Adipocyte (in vitro differentiated cells): ENCODE results near the gene ANLN.
"Not testable (repeated sequence)": the region's sequence is repeated elsewhere in the genome, so short reads cannot be mapped to it uniquely, and the experiment has no call there.

Source experiments
- DNase-seq: peaks from one replicate; pipeline ENCODE4 v3.0.0-alpha.2; 2015; ENCODE audit warnings: low read depth
- H3K27me3 ChIP-seq: replicated peaks from 2 replicates; pipeline ENCODE4 v1.7.0; 2013; ENCODE audit warnings: mild to moderate bottlenecking, low read length, moderate library complexity; ENCODE audit not compliant: control insufficient read depth, insufficient read depth
- H3K36me3 ChIP-seq: 2 replicates; pipeline ENCODE4 v1.7.0; 2013; ENCODE audit warnings: low read length, mild to moderate bottlenecking, moderate library complexity; ENCODE audit not compliant: control insufficient read depth, insufficient read depth, severe bottlenecking
- H3K4me1 ChIP-seq: 2 replicates; pipeline ENCODE4 v1.7.0; 2013; ENCODE audit warnings: mild to moderate bottlenecking, low read length, moderate library complexity; ENCODE audit not compliant: control insufficient read depth, insufficient read depth
- H3K4me3 ChIP-seq: 2 replicates; pipeline ENCODE4 v1.7.0; 2013; ENCODE audit warnings: mild to moderate bottlenecking, low read length, moderate library complexity
- H3K9ac ChIP-seq: 2 replicates; pipeline ENCODE4 v1.7.0; 2013; ENCODE audit warnings: mild to moderate bottlenecking, low read length, moderate library complexity
- H3K9me3 ChIP-seq: 2 replicates; pipeline ENCODE4 v1.7.0; 2013; ENCODE audit warnings: mild to moderate bottlenecking, low read length, moderate library complexity; ENCODE audit not compliant: control insufficient read depth

ANLN gene

GRCh38 chr7:36453769-36454168 is 64.1 kb downstream of the ANLN start:
- Histone ChIP-seq H3K36me3 (no peaks in the 10 kb centered on the region), H3K4me3 (no peak overlapping the region), H3K4me1 (no peaks in the 10 kb centered on the region), H3K9ac (no peak overlapping the region), H3K27me3 (no peaks in the 10 kb centered on the region), H3K9me3 (no peaks in the 10 kb centered on the region)
- no peak for DNase-seq

GRCh38 chr7:36455646-36456045 is 66.0 kb downstream of the ANLN start:
- no peaks in the 10 kb centered on the region for H3K4me1 ChIP-seq
- no peak overlapping the region for H3K9ac ChIP-seq
- H3K4me3 ChIP-seq: no peak overlapping the region
- DNase-seq: no peak
- H3K27me3 ChIP-seq: no peaks in the 10 kb centered on the region
- H3K36me3 ChIP-seq: no peaks in the 10 kb centered on the region
- H3K9me3 ChIP-seq: no peaks in the 10 kb centered on the region

- no peaks in the 10 kb centered on the region for H3K36me3 ChIP-seq
- H3K9me3 ChIP-seq: no peaks in the 10 kb centered on the region
- H3K9ac ChIP-seq: no peak overlapping the region
- no peak overlapping the region for H3K4me3 ChIP-seq
- no peaks in the 10 kb centered on the region for H3K27me3 ChIP-seq
- H3K4me1 ChIP-seq: no peaks in the 10 kb centered on the region
- no peak for DNase-seq
Measured at GRCh38 chr7:36456138-36456537, 66.5 kb downstream of the ANLN start.

- Histone ChIP-seq H3K9ac (no peak overlapping the region), H3K9me3 (no peaks in the 10 kb centered on the region), H3K27me3 (no peaks in the 10 kb centered on the region), H3K4me1 (no peaks in the 10 kb centered on the region), H3K4me3 (no peak overlapping the region), H3K36me3 (no peaks in the 10 kb centered on the region)
- DNase-seq: no peak
Measured at GRCh38 chr7:36456548-36456947, 66.9 kb downstream of the ANLN start.

GRCh38 chr7:36459236-36459960 is 69.7 kb downstream of the ANLN start:
- DNase-seq: no peak
- Histone ChIP-seq H3K4me1 (no peaks in the 10 kb centered on the region), H3K9me3 (no peaks in the 10 kb centered on the region), H3K27me3 (peaks cover 6% of the 10 kb centered on the region), H3K4me3 (no peak overlapping the region), H3K9ac (no peak overlapping the region), H3K36me3 (no peaks in the 10 kb centered on the region)

- no peak for DNase-seq
- Histone ChIP-seq H3K9me3 (no peaks in the 10 kb centered on the region), H3K4me1 (no peaks in the 10 kb centered on the region), H3K27me3 (peaks cover 6% of the 10 kb centered on the region), H3K4me3 (no peak overlapping the region), H3K36me3 (no peaks in the 10 kb centered on the region), H3K9ac (no peak overlapping the region)
Measured at GRCh38 chr7:36460811-36461429, 71.3 kb downstream of the ANLN start.

GRCh38 chr7:36462551-36463137 is 73.0 kb downstream of the ANLN start:
- Histone ChIP-seq H3K4me3 (no peak overlapping the region), H3K9ac (no peak overlapping the region), H3K4me1 (no peaks in the 10 kb centered on the region), H3K36me3 (no peaks in the 10 kb centered on the region), H3K9me3 (no peaks in the 10 kb centered on the region), H3K27me3 (peaks cover 6% of the 10 kb centered on the region)
- no peak for DNase-seq

- no peaks in the 10 kb centered on the region for H3K9me3 ChIP-seq
- H3K4me1 ChIP-seq: no peaks in the 10 kb centered on the region
- peaks cover 6% of the 10 kb centered on the region for H3K27me3 ChIP-seq
- no peak overlapping the region for H3K9ac ChIP-seq
- DNase-seq: no peak
- H3K4me3 ChIP-seq: no peak overlapping the region
- H3K36me3 ChIP-seq: no peaks in the 10 kb centered on the region
Measured at GRCh38 chr7:36464271-36464670, 74.6 kb downstream of the ANLN start.

- H3K36me3 ChIP-seq, H3K9me3 ChIP-seq, DNase-seq, H3K4me3 ChIP-seq, H3K9ac ChIP-seq, H3K27me3 ChIP-seq, H3K4me1 ChIP-seq: not testable (repeated sequence)
Measured at GRCh38 chr7:36466001-36466400, 76.3 kb downstream of the ANLN start.

GRCh38 chr7:36468370-36469101 is 78.9 kb downstream of the ANLN start:
- no peaks in the 10 kb centered on the region for H3K9me3 ChIP-seq
- no peak overlapping the region for H3K4me3 ChIP-seq
- no peaks in the 10 kb centered on the region for H3K4me1 ChIP-seq
- no peak overlapping the region for H3K9ac ChIP-seq
- H3K27me3 ChIP-seq: no peaks in the 10 kb centered on the region
- no peaks in the 10 kb centered on the region for H3K36me3 ChIP-seq
- DNase-seq: peak; percentile 83

GRCh38 chr7:36469236-36469635 is 79.6 kb downstream of the ANLN start:
- Histone ChIP-seq H3K9me3 (no peaks in the 10 kb centered on the region), H3K9ac (no peak overlapping the region), H3K27me3 (no peaks in the 10 kb centered on the region), H3K4me1 (no peaks in the 10 kb centered on the region), H3K36me3 (no peaks in the 10 kb centered on the region), H3K4me3 (no peak overlapping the region)
- peak; percentile 16 for DNase-seq
